Activated CD4-positive, alpha-beta T cell treated with anti-CD3 and anti-CD28 coated beads for 4 hours (primary cell): ENCODE results near the gene PCSK5.

Experiments used
- DNase-seq, 2 donors: peaks; one replicate each; pipeline ENCODE4 v3.0.0-alpha.2; 2020

PCSK5 gene

DNA sequence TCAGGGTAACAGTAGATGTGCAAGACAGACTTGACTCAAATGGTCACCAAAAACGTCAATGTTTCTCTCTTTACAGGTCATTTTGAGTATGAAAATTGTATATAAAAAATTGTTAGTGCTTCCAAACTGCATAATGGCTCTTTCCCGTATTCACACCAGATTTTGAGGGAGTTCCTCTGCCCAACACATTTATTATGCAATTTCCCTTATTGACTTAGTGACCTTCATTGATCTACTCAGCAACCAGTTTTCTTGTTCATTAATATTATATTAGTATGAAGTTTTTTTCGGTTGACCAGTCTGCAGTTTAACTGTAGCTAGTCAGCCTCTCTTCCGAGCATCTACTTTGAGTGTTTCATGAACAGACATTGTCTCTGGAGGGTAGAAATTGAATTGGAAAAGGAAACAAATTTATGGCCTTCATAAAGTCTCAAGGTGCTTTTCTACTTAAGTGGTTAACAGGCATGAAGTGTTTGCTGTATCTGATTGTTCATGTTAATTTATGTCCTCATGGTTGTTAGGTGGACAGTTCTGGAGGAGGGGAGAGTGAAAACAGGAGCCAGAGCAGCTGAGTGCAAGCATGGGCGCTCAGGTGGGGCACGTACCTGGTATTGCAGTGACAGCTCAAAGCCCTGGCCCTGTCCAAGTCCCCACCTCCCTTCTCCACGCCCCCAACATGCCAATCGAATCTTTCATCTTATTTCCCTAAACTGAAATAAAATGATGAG lies 263.6 kb downstream of the PCSK5 start:
- no peak for DNase-seq

DNA sequence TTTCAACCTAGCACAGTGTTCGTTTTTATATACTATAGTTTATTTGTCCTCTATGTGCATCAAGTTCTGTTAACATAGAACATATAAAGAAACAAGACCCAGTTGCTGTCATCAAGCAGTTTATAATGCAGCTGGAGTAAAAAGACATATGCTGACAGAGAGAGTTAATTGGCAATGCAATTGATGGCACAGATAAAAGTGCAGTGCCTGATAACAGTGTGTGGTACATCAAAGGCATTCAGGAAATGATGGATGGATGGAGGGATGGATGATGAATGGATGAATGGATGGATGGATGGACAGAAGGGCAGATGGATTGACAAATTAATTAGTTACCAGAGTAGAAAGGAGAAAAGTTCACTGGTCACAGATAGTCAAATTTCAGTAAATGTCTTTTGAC lies 264.9 kb downstream of the PCSK5 start:
- no peak for DNase-seq

DNA sequence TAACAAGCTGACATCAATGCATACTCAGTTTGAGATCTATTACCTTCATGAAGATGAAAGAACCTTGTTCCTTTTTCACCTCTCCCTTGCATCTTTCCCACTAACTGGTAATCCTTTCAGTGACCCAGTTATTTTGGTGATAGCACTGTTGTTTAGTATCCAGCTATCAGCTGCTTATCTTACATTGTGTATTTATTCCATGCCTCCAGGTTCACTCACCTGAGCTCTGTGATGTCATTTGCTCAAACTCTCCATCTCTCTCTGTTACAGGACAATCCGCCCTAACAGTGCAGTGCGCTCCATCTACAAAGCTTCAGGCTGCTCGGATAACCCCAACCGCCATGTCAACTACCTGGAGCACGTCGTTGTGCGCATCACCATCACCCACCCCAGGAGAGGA lies 268.2 kb downstream of the PCSK5 start:
- DNase-seq: no peak

DNA sequence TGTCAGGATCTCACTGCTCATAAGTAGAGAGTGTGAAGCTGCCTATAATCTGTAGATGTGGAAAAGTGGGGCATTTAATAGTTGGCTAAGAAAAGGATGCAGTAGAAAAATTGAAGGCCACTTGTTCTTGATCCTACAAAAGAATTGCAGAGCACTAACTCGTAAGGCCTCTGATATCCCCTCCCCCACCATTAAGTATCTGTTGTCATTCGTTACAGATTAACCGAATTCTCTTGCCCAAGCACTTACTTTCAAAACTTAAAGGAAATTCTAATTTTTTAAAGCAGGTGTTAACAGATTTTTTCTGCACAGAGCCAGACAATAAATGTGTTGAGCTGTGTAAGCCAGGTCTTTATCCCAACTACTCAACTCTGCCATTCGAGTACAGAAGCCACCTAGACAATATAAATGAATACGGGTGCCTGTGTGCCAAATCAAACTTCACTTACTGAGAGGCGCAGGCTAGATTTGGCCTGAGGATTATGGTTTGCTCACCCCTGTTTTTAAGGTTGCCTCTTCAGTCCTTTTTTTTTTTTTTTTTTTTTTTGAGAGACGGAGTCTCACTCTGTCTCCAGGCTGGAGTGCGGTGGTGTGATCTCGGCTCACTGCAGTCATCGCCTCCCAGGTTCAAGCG lies 268.9 kb downstream of the PCSK5 start:
- DNase-seq: no peak

GRCh38 chr9:76161106-76161505 lies 270.6 kb downstream of the PCSK5 start:
- no peak for DNase-seq

DNA sequence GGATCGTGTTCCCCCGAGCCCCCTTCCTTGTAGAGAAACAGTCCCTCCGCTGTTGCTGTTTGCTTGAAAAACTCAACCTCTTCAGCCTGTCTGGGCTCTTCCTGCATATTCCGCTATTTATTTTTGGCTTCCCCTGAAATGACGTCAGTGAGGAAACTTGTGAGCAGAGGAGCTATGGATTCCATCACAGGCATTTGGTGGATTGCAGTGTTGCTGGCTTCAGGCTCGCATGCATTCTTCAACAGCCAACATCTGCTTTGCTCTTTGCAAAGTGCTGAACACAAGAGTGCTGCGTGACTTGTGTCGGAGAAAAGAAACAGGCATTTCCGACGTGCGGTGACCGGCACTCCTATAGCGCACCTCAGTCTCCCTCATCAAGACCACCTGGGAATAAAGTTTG lies 271.1 kb downstream of the PCSK5 start:
- no peak for DNase-seq

GRCh38 chr9:76162086-76162730 lies 271.7 kb downstream of the PCSK5 start:
- no peak for DNase-seq

- no peak for DNase-seq
Observed at GRCh38 chr9:76162751-76163500, 272.5 kb downstream of the PCSK5 start.

DNA sequence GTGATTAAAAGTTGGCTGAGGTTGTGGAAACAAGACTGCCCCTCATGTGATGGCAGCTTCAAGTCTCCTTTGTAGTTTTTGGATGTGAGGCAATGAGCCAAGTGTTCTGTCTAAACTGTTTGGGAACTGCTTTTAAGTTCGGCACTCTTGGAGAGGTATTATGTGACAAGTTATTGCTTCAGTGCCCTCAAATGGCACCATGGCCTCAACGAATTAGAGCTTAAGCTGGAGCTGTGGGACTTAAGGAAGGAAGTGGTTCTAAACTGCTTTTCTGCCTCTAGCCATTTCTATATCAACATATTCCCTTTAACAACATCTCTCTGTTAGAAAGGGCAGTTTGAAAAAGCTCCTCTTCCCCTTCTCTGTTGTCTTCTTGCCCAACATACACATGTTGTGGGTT lies 276.1 kb downstream of the PCSK5 start:
- DNase-seq: no peak

DNA sequence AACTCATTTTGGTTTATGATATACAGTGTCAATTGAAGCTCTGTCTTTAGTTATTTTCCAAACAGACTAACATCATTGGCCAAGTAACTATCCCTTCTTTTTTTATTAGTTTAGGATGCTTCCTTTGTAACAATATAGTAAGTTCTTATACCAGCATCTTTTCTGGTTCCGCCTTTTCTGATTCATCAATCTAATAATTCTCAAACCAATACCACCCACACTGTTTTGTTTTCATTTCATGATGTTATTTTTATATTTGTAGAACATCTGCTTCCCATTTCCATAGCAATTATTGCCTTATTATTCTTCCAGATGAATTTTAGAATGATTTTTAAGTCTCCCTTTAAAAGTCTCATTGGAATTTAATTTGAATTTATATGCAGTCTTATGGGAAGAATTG lies 285.7 kb downstream of the PCSK5 start:
- no peak for DNase-seq

GRCh38 chr9:76177931-76178330 lies 287.5 kb downstream of the PCSK5 start:
- no peak for DNase-seq

DNA sequence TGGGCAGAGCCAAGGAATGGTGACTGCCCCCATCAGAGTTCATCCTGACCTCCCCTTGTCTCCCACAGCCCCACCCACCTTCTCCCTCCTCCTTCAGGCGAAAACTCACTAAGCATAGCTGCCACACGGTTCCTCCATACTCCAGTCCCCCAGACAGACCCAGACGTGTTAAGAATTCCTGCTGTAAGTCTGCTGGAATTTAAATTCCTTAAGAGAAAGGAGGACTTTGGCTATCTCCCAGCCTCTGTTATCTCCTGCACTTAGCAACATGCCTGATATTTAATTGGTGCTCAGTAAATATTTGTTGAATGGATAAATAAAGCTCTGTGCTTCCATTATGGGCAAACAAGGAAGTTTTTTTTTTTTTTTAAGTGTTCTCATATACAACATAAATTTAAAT lies 290.1 kb downstream of the PCSK5 start:
- no peak for DNase-seq

GRCh38 chr9:76181020-76181641 lies 290.7 kb downstream of the PCSK5 start:
- no peak for DNase-seq

DNA sequence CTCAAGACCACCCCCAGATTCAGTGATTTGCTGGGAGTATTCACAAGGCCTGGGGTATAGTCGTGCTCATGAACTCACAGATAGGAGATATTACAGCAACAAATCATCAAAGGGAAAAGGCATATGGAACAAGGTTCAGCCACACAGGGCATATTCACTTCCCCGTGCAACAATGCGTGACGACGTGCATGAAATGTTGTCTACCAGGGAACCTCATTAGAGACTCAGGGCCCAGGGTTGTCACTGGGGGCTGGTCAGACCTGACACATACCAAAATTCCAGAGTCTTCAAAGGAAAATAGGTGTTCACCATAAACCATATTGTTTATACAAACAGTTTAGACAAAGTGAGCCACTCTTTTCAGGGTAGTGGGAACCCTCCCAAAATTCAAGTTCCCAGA lies 291.3 kb downstream of the PCSK5 start:
- no peak for DNase-seq

GRCh38 chr9:76185432-76185831 lies 295.0 kb downstream of the PCSK5 start:
- DNase-seq: no peak

DNA sequence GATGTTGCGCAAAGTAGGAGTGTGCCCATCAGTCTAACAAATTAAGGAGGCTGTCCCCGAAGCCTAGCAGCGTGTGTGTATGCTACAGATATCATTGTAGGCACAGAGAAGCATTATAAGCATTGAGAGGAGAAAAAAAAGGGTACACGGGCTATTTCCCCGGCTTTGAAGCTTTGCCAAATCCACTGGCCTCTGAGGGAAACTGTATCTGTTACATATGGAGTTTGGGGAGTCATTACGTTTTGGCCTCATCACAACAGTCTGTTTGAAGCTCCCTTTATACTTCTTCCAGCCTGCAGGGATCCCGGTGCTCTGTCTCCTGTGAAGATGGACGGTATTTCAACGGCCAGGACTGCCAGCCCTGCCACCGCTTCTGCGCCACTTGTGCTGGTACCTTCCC lies 297.8 kb downstream of the PCSK5 start:
- DNase-seq: no peak

GRCh38 chr9:76188905-76189304 lies 298.4 kb downstream of the PCSK5 start:
- DNase-seq: no peak

DNA sequence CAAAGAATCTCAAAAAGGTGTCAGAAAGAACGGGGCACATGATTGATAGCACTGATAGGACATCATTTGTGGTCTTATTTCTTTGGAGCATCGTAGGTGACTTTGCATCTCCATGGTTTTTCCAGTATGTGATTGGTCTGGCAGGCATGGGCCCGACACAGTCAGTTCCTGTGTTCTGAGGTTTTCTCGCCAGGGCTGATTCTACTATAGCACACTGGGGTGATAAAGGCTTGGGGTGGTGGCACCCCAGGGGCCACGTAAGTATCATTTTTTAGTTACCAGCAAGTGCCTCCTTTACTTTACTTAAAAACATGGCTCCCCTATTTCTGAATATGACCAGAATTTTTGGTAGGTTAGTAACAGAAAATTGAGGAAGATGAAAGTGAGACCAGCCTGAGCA lies 301.0 kb downstream of the PCSK5 start:
- DNase-seq: no peak

GRCh38 chr9:76192013-76192412 lies 301.5 kb downstream of the PCSK5 start:
- DNase-seq: no peak

GRCh38 chr9:76194896-76195295 lies 304.4 kb downstream of the PCSK5 start:
- no peak for DNase-seq

- DNase-seq: no peak
Observed at GRCh38 chr9:76198336-76198735, 307.9 kb downstream of the PCSK5 start.

DNA sequence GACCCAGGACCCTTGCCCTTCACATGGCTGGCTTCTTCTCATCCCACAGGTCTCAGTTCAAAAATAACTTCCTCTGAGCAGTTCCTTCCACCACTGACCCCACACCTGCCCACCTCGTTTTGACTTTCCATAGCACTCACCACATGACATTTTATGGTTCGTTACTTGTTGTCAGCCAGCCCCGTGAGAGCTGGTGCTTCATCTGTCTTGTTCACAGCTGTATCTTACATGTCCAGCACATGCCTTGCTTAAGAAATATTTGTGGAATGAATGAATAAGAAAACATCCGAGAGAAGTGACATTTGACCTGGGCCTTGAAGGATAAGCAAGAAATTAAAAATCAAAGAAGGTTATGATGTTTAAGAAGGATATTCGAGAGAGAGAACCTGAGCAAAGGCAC lies 309.8 kb downstream of the PCSK5 start:
- DNase-seq: no peak

DNA sequence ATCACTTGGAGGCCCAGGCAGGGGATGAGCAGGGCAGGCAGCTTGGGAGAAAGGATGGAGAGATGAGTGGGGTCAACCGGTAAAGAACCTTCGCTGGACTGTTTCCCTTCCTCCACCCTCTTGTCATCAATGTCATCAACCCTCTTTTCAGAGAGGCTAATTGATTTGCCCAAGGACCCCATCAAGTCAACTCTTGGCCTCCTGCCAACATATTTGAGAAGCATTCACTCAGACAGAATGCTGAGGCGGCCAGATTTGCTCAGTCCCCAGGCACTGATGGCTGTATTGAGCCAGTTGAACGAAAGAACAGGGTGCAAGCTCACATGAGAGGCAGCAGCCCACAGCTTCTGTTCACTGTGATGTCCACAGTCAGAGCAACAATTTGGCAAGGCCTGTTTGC lies 310.3 kb downstream of the PCSK5 start:
- no peak for DNase-seq
